NCI-H2081 (cell line): ENCODE measurements around the gene CLIC6.
"Not testable (repeated sequence)": the region's sequence is repeated elsewhere in the genome, so short reads cannot be mapped to it uniquely, and the experiment has no call there.

Experiments used
- DNase-seq, 2 experiments: peaks; one replicate each; lab custom pipeline; 2025; lab: John Stamatoyannopoulos, UW

Gene CLIC6

GRCh38 chr21:34653522-34653921, 15.3 kb upstream of the CLIC6 start:
- no peak for DNase-seq

DNA sequence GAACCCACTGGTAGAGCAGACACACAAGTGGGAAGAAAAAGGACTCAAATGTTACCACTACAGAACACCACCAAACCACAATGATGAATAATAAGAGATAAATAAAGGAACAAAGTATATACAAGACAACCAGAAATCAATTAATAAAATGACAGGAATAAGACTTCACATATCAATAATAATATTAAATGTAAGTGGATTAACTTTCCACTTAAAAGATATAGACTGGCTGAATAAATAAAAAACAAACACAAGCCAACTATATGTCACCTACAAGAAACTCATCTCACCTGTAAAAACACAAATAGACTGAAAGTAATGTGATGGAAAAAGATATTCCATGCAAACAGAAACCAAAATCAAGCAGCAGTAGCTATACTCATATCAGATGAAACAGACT, 6.9 kb upstream of the CLIC6 start:
- no peak for DNase-seq

GRCh38 chr21:34667761-34668160, 1.0 kb upstream of the CLIC6 start:
- DNase-seq: no peak

- DNase-seq: no peak
Observed at GRCh38 chr21:34669149-34669879, 520 bp downstream of the CLIC6 start.

GRCh38 chr21:34669880-34670219, 1.1 kb downstream of the CLIC6 start:
- not testable (repeated sequence) for DNase-seq

- no peak for DNase-seq
Observed at GRCh38 chr21:34670220-34670961, 1.6 kb downstream of the CLIC6 start.

GRCh38 chr21:34670962-34671348, 2.2 kb downstream of the CLIC6 start:
- no peak for DNase-seq

GRCh38 chr21:34671462-34671861, 2.7 kb downstream of the CLIC6 start:
- no peak for DNase-seq

GRCh38 chr21:34671891-34672290, 3.1 kb downstream of the CLIC6 start:
- DNase-seq: no peak

- DNase-seq: no peak
Observed at GRCh38 chr21:34673006-34673405, 4.2 kb downstream of the CLIC6 start.

DNA sequence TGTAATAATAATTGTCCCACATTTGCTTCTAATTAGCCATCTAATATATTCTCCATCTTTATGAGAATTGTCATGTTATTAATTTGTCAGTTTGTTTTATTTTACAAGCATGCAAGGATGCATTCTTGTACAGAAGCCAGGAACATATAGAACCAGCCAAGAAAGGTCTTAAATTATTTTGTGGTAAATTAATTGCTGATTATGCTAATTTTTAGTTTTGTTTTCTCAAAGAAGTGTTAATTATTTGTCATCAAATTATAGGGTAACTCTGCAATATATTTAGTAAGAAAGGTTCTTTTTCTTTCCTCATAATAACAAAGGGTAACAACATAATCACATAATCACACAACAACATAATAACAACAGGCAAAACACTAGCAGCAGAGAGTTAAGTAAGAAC, 5.7 kb downstream of the CLIC6 start:
- DNase-seq: no peak

GRCh38 chr21:34675871-34676270, 7.1 kb downstream of the CLIC6 start:
- DNase-seq: peak in 1 of 2 experiments; percentile 36

- DNase-seq: no peak
Observed at GRCh38 chr21:34679051-34679450, 10.3 kb downstream of the CLIC6 start.

DNA sequence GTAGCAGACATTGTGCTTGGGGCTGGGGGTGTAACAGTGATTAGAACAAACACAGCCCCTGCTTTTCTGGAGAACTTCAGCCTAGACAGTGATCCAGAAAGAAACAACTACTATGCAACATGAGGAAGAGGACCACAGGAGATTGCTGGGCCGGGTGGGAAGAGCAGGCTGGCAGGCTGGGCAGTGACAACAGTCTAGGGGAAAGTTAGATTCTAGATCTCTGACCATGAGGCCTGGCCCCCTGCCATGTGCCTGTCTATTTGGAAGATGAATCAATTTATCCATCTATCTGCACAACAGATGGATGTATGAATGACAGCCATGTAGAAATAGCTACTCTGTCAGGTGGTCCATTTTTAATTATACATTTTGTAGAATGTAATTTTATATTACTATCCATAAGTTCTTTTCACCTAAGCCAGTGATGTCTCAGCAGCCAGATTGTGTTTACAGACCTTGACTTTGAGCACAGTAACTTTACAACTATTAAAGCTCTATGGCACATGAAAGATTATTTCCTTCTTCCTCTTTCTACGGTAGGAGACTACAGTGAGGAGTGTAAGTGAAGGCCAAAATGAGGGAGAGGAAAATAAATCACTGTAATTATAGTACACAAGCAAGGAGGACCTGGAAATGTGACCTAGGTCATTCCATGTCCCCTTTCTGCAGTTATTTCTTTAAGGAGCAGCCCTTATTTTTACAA, 15.5 kb downstream of the CLIC6 start:
- DNase-seq: no peak

GRCh38 chr21:34687065-34687464, 18.3 kb downstream of the CLIC6 start:
- DNase-seq: peak in 1 of 2 experiments; percentile 1

- no peak for DNase-seq
Observed at GRCh38 chr21:34687745-34688144, 19.0 kb downstream of the CLIC6 start.

DNA sequence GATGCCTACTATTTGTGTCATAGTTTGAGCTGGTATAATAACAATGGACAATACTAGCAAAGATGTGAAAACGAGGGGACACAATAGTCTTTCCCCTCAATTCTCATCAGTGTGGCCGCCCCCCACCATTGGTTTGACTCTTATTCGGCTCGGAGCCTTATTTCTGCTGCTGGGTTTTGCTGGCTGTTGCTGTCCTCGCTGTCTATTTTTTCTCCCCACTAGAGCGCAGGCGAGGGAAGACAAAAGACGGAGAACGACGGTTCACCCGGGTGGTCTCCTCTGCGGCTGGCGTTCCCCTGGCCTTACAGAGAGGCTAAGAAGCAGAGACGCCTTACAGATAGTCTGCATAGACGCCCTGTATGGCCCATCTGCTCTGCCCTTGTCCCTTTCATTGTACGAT, 19.4 kb downstream of the CLIC6 start:
- DNase-seq: no peak

GRCh38 chr21:34688715-34689114, 19.9 kb downstream of the CLIC6 start:
- DNase-seq: no peak

GRCh38 chr21:34690041-34690792, 21.4 kb downstream of the CLIC6 start:
- DNase-seq: peak; percentile 82 to 93

DNA sequence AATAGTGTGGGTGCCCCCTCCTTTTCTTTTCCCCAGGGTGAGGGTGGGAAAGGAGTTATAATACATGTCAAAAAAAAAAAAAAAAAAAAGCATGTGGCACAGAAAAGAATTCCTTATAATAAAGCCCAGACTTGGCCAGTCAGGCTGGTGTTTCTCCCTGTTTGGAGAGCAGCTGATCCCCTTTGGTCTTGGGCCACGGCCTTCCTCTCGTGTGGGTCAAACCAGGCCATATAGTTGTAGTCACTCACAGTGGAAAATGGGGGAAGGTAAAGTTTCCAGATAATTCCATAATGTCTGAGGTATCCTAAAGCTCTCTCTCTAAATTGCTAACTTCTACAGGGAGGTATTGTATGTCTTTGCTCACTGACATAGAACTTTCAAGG, 22.0 kb downstream of the CLIC6 start:
- DNase-seq: no peak

GRCh38 chr21:34691390-34692032, 22.7 kb downstream of the CLIC6 start:
- DNase-seq: peak in 1 of 2 experiments; percentile 16
